Measurements from ENCODE around the gene DNAH17. TPM values are rescaled to one million over a fixed set of nuclear protein-coding genes. Genes with fewer than 3 reads are reported as not detected.
A peak's percentile ranks its signal among the peaks of the same experiment; 100 is the strongest.

DNAH17 gene
- total and polyA plus RNA-seq, 4 experiments from 2014 or later = 0.49 to 1.0 (median 0.78) TPM; not detected in 1

DNA sequence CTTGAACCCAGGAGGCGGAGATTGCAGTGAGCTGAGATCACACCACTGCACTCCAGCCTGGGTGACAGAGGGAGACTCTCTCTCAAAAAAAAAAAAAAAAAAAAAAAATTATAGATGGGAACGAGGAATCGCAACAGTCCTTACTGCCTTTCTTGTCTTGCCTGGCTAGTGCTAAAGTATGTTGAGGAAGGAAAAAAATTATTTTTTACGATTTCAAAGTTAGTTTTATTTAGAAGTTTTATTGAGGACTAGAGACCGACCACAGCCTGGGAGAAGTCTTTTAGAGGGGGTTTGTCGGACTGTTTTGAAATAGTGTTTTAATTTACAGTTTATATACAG is 15.8 kb upstream of the DNAH17 start:
- no peak overlapping the region for H3K27ac ChIP-seq (ENCODE audit: low read depth, low read length)
- no peaks in the 10 kb centered on the region for H3K36me3 Mint-ChIP-seq
- ChIA-PET POLR2A (ENCODE audit: partially characterized antibody) (no interaction called here), CTCF (ENCODE audit: partially characterized antibody) (no interaction called here)
- H3K4me3 ChIP-seq (ENCODE audit: low read length in 2 of 2) = no peak overlapping the region
- peaks cover 7% of the 10 kb centered on the region for H3K4me1 ChIP-seq (ENCODE audit: insufficient read depth, low read length)
- no peak overlapping the region for H3K4me3 Mint-ChIP-seq
- no peak overlapping the region for H3K27ac Mint-ChIP-seq
- intact Hi-C loops (cut with micrococcal nuclease) = no loop called here
- H3K4me1 Mint-ChIP-seq = peaks cover 5 to 7% (median 6%) of the 10 kb centered on the region in 4 donors
- H3K9me3 ChIP-seq (ENCODE audit: control insufficient read depth in 1 of 2, low read length in 2 of 2) = no peaks in the 10 kb centered on the region
- H3K36me3 ChIP-seq (ENCODE audit: insufficient read depth, low read length) = no peaks in the 10 kb centered on the region
- no peaks in the 10 kb centered on the region for H3K27me3 ChIP-seq (ENCODE audit: insufficient read depth, low read length)
- no peaks in the 10 kb centered on the region for H3K9me3 Mint-ChIP-seq
- DNase-seq = no peak
- peaks cover 4 to 14% of the 10 kb centered on the region in 2 donors for H3K27me3 Mint-ChIP-seq

DNA sequence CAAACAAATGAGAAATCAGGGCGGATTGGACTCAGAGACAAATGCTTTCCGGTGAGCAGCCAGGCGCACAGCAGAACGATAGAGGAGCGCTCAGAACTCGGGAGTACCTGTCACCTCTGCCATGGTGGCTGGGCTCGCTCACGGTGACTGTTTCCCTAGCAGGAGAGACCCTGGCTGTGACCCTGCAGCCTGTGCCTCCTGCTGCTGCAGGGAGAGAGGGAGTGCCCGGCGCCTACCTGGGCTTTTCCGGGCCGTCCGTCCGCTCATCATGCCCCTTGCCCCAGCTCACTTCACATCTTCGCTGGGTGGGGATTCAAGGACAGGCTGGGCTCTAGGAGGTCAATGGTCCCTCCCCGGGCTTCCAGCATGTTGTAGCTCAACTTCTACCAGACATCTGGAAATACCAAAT is 14.1 kb upstream of the DNAH17 start:
- H3K9me3 ChIP-seq (ENCODE audit: control insufficient read depth in 1 of 2, low read length in 2 of 2) = no peaks in the 10 kb centered on the region
- intact Hi-C loops (cut with micrococcal nuclease) = no loop called here
- Mint-ChIP-seq H3K4me3 (no peak overlapping the region), H3K36me3 (no peaks in the 10 kb centered on the region), H3K27ac (no peak overlapping the region), H3K27me3 (peaks cover 0 to 5% of the 10 kb centered on the region in 2 donors), H3K9me3 (no peaks in the 10 kb centered on the region), H3K4me1 (peaks cover 5 to 7% (median 6%) of the 10 kb centered on the region in 4 donors)
- ChIA-PET CTCF (ENCODE audit: partially characterized antibody) (interaction anchor here (0.6 kb wide), 1 partner anchor 9 kb away, joined by 4 read pairs; no protein-coding TSS in a partner anchor), POLR2A (ENCODE audit: partially characterized antibody) (no interaction called here)
- no peak for DNase-seq
- no peak overlapping the region for H3K27ac ChIP-seq (ENCODE audit: low read depth, low read length)
- H3K27me3 ChIP-seq (ENCODE audit: insufficient read depth, low read length) = no peaks in the 10 kb centered on the region
- peaks cover 7% of the 10 kb centered on the region for H3K4me1 ChIP-seq (ENCODE audit: insufficient read depth, low read length)
- H3K36me3 ChIP-seq (ENCODE audit: insufficient read depth, low read length) = no peaks in the 10 kb centered on the region
- H3K4me3 ChIP-seq (ENCODE audit: low read length in 2 of 2) = no peak overlapping the region

DNA sequence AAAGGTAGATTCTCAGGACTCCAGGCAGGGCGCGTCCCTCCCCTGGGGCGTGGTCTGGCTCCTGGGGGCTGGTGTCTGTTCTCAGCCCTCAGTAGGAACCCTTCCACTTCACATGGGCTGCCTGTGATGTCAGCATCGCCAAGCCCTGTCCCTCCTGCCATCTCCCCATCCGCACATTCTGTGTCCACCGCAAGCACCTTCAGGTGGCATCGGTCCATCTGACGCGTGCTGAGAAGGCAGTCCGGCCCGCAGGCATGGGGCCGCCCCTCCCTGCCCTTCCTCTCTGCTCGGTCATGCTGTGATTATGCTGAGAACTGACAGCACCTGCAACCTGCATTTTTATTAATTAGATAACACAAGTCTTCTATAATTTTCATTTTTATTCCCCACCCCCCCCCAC is 12.7 kb upstream of the DNAH17 start:
- no peak overlapping the region for H3K4me3 ChIP-seq (ENCODE audit: low read length in 2 of 2)
- no peak overlapping the region for H3K27ac ChIP-seq (ENCODE audit: low read depth, low read length)
- H3K9me3 ChIP-seq (ENCODE audit: control insufficient read depth in 1 of 2, low read length in 2 of 2) = no peaks in the 10 kb centered on the region
- ChIA-PET CTCF (ENCODE audit: partially characterized antibody) (no interaction called here), POLR2A (ENCODE audit: partially characterized antibody) (no interaction called here)
- Mint-ChIP-seq H3K4me3 (no peak overlapping the region), H3K4me1 (peaks cover 5 to 7% (median 6%) of the 10 kb centered on the region in 4 donors), H3K36me3 (no peaks in the 10 kb centered on the region), H3K27ac (no peak overlapping the region), H3K9me3 (no peaks in the 10 kb centered on the region), H3K27me3 (peaks cover 0 to 4% of the 10 kb centered on the region in 2 donors)
- intact Hi-C loops (cut with micrococcal nuclease) = no loop called here
- no peak for DNase-seq
- peaks cover 7% of the 10 kb centered on the region for H3K4me1 ChIP-seq (ENCODE audit: insufficient read depth, low read length)
- no peaks in the 10 kb centered on the region for H3K27me3 ChIP-seq (ENCODE audit: insufficient read depth, low read length)
- H3K36me3 ChIP-seq (ENCODE audit: insufficient read depth, low read length) = no peaks in the 10 kb centered on the region

DNA sequence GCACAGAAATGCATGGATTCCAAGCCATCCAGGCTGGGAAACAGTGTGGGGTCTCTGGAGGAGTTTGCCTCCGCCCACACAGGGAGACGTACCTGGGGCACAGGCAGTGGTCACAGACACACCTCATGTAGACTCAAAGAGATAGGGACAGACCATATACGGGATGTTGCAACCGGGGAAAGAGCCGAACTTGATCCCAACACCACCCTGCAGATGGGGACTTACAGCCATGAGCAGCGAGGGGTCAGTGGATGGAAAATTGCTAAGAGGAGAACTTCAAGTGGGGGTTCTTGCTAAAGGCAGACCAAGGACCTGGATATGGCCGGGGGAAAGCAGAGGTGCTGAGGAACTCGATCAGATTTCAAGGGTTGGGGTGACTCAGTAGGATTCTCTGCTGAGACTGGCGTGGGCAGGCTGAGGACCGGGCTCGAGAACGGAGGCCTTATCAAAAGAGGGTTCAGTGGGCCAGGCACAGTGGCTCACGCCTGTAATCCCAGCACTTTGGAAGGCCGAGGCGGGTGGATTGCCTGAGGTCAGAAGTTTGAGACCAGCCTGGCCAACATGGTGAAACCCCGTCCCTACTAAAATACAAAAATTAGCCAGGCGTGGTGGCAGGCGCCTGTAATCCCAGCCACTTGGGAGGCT is 12.0 kb upstream of the DNAH17 start:
- ChIA-PET POLR2A (ENCODE audit: partially characterized antibody) (no interaction called here), CTCF (ENCODE audit: partially characterized antibody) (no interaction called here)
- DNase-seq = no peak
- Mint-ChIP-seq H3K27me3 (peaks cover 0 to 4% of the 10 kb centered on the region in 2 donors), H3K4me3 (no peak overlapping the region), H3K9me3 (no peaks in the 10 kb centered on the region), H3K4me1 (peaks cover 5 to 7% (median 6%) of the 10 kb centered on the region in 4 donors), H3K36me3 (no peaks in the 10 kb centered on the region), H3K27ac (peak overlapping the region in 1 of 7 donors; percentile 63)
- intact Hi-C loops (cut with micrococcal nuclease) = no loop called here
- Histone ChIP-seq H3K36me3 (ENCODE audit: insufficient read depth, low read length) (no peaks in the 10 kb centered on the region), H3K27ac (ENCODE audit: low read depth, low read length) (no peak overlapping the region), H3K27me3 (ENCODE audit: insufficient read depth, low read length) (no peaks in the 10 kb centered on the region), H3K4me1 (ENCODE audit: insufficient read depth, low read length) (peaks cover 7% of the 10 kb centered on the region), H3K4me3 (ENCODE audit: low read length in 2 of 2) (no peak overlapping the region), H3K9me3 (ENCODE audit: control insufficient read depth in 1 of 2, low read length in 2 of 2) (no peaks in the 10 kb centered on the region)

DNA sequence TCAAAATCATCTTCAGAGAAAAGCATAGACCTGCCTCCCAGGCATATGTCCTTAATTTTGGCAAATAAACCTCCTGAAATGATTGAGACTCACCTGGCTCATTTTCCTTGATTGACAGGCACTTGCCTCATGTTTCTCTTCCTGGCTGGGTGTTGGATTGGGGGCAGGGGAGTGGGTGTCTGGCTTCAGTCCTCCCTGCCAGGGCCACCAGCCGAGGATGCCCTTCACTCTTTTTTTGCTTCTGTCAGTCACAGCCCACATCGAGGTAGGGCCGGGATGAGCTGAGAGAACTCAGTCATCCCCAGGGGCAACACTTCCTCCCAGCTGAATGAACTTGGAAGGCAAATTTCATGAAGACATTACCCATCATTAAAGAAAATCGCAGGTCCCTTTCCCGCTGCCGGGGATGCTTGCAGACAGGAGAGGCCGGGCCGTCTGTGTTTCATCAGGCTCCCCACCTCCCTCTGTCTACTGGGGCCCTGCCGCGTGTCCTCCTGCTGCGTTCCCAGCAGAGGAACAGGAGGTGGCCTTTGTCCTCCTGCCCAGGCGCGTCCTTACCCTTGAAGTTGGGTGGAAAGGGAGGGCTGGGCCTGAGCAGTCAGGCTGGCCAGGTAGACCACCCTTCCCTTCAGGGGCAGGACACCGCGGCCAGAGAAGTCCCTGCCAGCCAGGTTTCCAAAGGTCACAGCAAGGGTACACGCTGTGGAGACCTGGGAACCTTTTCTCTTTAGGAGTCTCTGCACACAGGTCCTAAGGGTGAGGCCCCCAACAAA is 11.2 kb upstream of the DNAH17 start:
- H3K4me3 ChIP-seq (ENCODE audit: low read length in 2 of 2) = no peak overlapping the region
- Mint-ChIP-seq H3K4me3 (no peak overlapping the region), H3K4me1 (peaks cover 5 to 7% (median 6%) of the 10 kb centered on the region in 4 donors), H3K27me3 (peaks cover 2 to 7% of the 10 kb centered on the region in 2 donors), H3K27ac (peak overlapping the region in 1 of 7 donors; percentile 63), H3K9me3 (no peaks in the 10 kb centered on the region), H3K36me3 (no peaks in the 10 kb centered on the region)
- no peaks in the 10 kb centered on the region for H3K9me3 ChIP-seq (ENCODE audit: control insufficient read depth in 1 of 2, low read length in 2 of 2)
- no peaks in the 10 kb centered on the region for H3K36me3 ChIP-seq (ENCODE audit: insufficient read depth, low read length)
- H3K27ac ChIP-seq (ENCODE audit: low read depth, low read length) = no peak overlapping the region
- no peak for DNase-seq
- CTCF ChIA-PET (ENCODE audit: partially characterized antibody) = no interaction called here
- H3K4me1 ChIP-seq (ENCODE audit: insufficient read depth, low read length) = peaks cover 7% of the 10 kb centered on the region
- intact Hi-C loops (cut with micrococcal nuclease) = no loop called here
- no peaks in the 10 kb centered on the region for H3K27me3 ChIP-seq (ENCODE audit: insufficient read depth, low read length)
- POLR2A ChIA-PET (ENCODE audit: partially characterized antibody) = no interaction called here

DNA sequence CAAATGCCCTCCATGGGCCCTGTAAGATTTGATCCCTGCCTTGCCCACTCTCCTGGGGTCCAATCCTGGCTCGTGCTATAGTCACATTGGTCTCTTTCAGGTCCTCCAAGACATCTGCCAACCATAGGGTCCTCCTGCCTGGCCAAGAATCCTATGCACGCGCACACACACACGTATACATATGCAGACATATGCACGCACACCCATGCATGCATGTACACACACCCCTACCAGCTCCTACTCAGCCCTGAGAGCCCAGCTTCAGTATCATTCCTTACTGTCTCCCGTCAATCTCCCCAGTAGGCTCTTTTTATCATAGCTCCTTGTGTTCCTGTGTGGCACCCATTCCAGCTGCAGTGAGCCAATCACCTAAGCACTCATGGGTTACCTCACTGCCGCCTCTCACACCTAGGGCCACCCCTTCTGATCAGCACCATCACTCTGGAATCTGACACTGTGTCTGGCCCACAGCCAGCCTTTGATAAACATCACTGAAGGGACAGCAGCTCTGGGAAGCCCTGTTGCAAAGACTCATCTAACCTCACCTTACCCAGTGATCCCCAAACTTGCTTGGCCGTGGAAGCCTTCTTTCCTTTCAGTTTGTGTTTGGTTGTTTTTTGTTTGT is 7.9 kb upstream of the DNAH17 start:
- CTCF ChIA-PET (ENCODE audit: partially characterized antibody) = no interaction called here
- Histone ChIP-seq H3K9me3 (ENCODE audit: control insufficient read depth in 1 of 2, low read length in 2 of 2) (no peaks in the 10 kb centered on the region), H3K27me3 (ENCODE audit: insufficient read depth, low read length) (no peaks in the 10 kb centered on the region), H3K27ac (ENCODE audit: low read depth, low read length) (no peak overlapping the region), H3K36me3 (ENCODE audit: insufficient read depth, low read length) (no peaks in the 10 kb centered on the region), H3K4me1 (ENCODE audit: insufficient read depth, low read length) (no peaks in the 10 kb centered on the region), H3K4me3 (ENCODE audit: low read length in 2 of 2) (no peak overlapping the region)
- intact Hi-C loops (cut with micrococcal nuclease) = no loop called here
- no peak for DNase-seq
- Mint-ChIP-seq H3K4me1 (peaks cover 0 to 2% (median 0%) of the 10 kb centered on the region in 4 donors), H3K36me3 (no peaks in the 10 kb centered on the region), H3K4me3 (no peak overlapping the region), H3K27me3 (peaks cover 2 to 7% of the 10 kb centered on the region in 2 donors), H3K9me3 (no peaks in the 10 kb centered on the region), H3K27ac (no peak overlapping the region)
- POLR2A ChIA-PET (ENCODE audit: partially characterized antibody) = no interaction called here

DNA sequence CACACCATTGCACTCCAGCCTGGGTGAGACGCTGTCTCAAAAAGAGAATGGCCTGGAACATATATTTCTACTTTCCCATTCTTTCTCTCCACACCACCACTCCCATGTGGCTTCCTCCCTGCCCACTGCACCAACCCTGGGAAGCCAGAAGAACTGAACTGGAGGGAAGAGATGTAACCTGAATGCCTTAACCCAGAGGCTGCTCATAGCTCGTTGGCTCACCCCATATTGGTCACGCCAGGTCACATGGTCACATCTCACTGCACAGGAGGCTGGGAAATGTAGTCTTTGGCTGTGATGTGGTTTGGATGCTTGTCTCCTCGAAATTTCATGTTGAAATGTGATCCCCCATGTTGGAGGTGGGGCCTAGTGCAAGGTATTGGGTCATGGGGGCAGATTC is 5.9 kb upstream of the DNAH17 start:
- POLR2A ChIA-PET (ENCODE audit: partially characterized antibody) = no interaction called here
- no peak overlapping the region for H3K27ac ChIP-seq (ENCODE audit: low read depth, low read length)
- no peak overlapping the region for H3K4me3 ChIP-seq (ENCODE audit: low read length in 2 of 2)
- CTCF ChIA-PET (ENCODE audit: partially characterized antibody) = no interaction called here
- Mint-ChIP-seq H3K27me3 (peaks cover 2 to 7% of the 10 kb centered on the region in 2 donors), H3K9me3 (no peaks in the 10 kb centered on the region), H3K4me1 (peaks cover 0 to 2% (median 0%) of the 10 kb centered on the region in 4 donors), H3K27ac (peak overlapping the region in 1 of 7 donors; percentile 32), H3K36me3 (no peaks in the 10 kb centered on the region), H3K4me3 (no peak overlapping the region)
- no peaks in the 10 kb centered on the region for H3K9me3 ChIP-seq (ENCODE audit: control insufficient read depth in 1 of 2, low read length in 2 of 2)
- DNase-seq = no peak
- H3K27me3 ChIP-seq (ENCODE audit: insufficient read depth, low read length) = no peaks in the 10 kb centered on the region
- H3K4me1 ChIP-seq (ENCODE audit: insufficient read depth, low read length) = no peaks in the 10 kb centered on the region
- H3K36me3 ChIP-seq (ENCODE audit: insufficient read depth, low read length) = no peaks in the 10 kb centered on the region
- intact Hi-C loops (cut with micrococcal nuclease) = no loop called here
